Measurements from ENCODE around the gene PRKG1. TPM values are rescaled to one million over a fixed set of nuclear protein-coding genes. Genes with fewer than 3 reads are reported as not detected.

The PRKG1 gene
- total and polyA plus RNA-seq, 2 donors from 2014 or later = 3.6 to 14.8 TPM

DNA sequence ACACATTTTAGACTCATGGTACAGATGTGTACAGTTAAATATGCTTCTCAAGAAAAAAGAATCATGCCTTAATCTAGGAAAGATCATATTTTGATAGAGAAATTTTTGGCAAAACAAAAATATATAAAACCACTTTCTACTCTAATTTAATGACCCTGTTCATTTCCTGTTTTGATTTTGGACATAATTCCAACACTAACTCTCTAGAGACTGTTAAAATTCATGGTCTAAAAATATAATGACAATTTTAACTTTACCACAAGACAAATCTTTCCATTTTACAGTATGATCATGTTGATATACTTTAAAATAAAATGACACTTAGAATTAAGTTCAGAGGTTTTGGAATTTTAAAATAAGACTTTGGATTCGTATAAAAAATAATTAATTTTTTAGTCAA lies 45.2 kb downstream of the PRKG1 start:
- H3K27ac ChIP-seq (ENCODE audit: low read depth in 2 of 2, low read length in 2 of 2) = no peak overlapping the region
- H3K36me3 ChIP-seq (ENCODE audit: control insufficient read depth in 2 of 3, insufficient read depth in 3 of 3, low read length in 3 of 3) = no peaks in the 10 kb centered on the region
- H3K4me3 ChIP-seq (ENCODE audit: low read length in 3 of 3) = no peak overlapping the region
- H3K27me3 ChIP-seq (ENCODE audit: control insufficient read depth, insufficient read depth, low read length) = no peaks in the 10 kb centered on the region
- DNase-seq = no peak
- no peak for TF ChIP-seq CTCF (IDR thresholded peaks at IDR 0.05; ENCODE audit: borderline replicate concordance, extremely low read depth, insufficient read depth)
- FAIRE-seq = peak; percentile 93
- no peak overlapping the region for H3K9ac ChIP-seq (ENCODE audit: low read length in 3 of 3)
- intact Hi-C loops (cut with DNase I) = no loop called here
- peaks cover 2 to 9% (median 4%) of the 10 kb centered on the region in 3 donors for H3K4me1 ChIP-seq (ENCODE audit: control insufficient read depth in 2 of 3, insufficient read depth in 2 of 3, low read depth in 1 of 3, low read length in 3 of 3)
- no peaks in the 10 kb centered on the region for H3K9me3 ChIP-seq (ENCODE audit: control insufficient read depth in 2 of 3, insufficient read depth in 1 of 3, low read length in 3 of 3)

- no peak overlapping the region for H3K9ac ChIP-seq (ENCODE audit: low read length in 3 of 3)
- no peaks in the 10 kb centered on the region for H3K36me3 ChIP-seq (ENCODE audit: control insufficient read depth in 2 of 3, insufficient read depth in 3 of 3, low read length in 3 of 3)
- H3K9me3 ChIP-seq (ENCODE audit: control insufficient read depth in 2 of 3, insufficient read depth in 1 of 3, low read length in 3 of 3) = no peaks in the 10 kb centered on the region
- H3K4me3 ChIP-seq (ENCODE audit: low read length in 3 of 3) = no peak overlapping the region
- H3K27me3 ChIP-seq (ENCODE audit: control insufficient read depth, insufficient read depth, low read length) = no peaks in the 10 kb centered on the region
- H3K4me1 ChIP-seq (ENCODE audit: control insufficient read depth in 2 of 3, insufficient read depth in 2 of 3, low read depth in 1 of 3, low read length in 3 of 3) = peaks cover 2 to 9% (median 4%) of the 10 kb centered on the region in 3 donors
- no peak for TF ChIP-seq CTCF (IDR thresholded peaks at IDR 0.05; ENCODE audit: borderline replicate concordance, extremely low read depth, insufficient read depth)
- DNase-seq (no peak), FAIRE-seq (no peak)
- intact Hi-C loops (cut with DNase I) = no loop called here
- H3K27ac ChIP-seq (ENCODE audit: low read depth in 2 of 2, low read length in 2 of 2) = no peak overlapping the region
Observed at GRCh38 chr10:51121861-51122260, 47.6 kb downstream of the PRKG1 start.

DNA sequence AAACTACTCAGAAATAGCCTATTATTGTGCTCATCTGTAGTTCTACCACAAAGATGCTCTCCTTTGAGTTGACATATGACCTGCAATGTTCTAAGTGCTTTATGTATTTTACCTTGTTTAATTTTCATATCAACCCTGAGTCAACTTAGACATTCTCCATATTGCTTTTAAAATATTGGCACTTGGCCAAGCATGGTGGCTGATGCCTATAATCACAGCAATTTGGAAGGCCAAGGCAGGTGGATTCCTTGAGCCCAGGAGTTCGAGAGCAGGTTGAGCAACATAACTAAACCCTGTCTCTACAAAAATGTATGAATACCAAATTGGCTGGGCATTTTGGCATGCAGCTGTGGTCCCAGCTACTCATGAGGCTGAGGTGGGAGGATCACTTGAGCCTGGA lies 50.6 kb downstream of the PRKG1 start:
- no peak overlapping the region for H3K9ac ChIP-seq (ENCODE audit: low read length in 3 of 3)
- no peaks in the 10 kb centered on the region for H3K36me3 ChIP-seq (ENCODE audit: control insufficient read depth in 2 of 3, insufficient read depth in 3 of 3, low read length in 3 of 3)
- no peaks in the 10 kb centered on the region for H3K4me1 ChIP-seq (ENCODE audit: control insufficient read depth in 2 of 3, insufficient read depth in 2 of 3, low read depth in 1 of 3, low read length in 3 of 3)
- FAIRE-seq = no peak
- H3K4me3 ChIP-seq (ENCODE audit: low read length in 3 of 3) = no peak overlapping the region
- no peak overlapping the region for H3K27ac ChIP-seq (ENCODE audit: low read depth in 2 of 2, low read length in 2 of 2)
- TF ChIP-seq CTCF (IDR thresholded peaks at IDR 0.05; ENCODE audit: borderline replicate concordance, extremely low read depth, insufficient read depth) = no peak
- H3K27me3 ChIP-seq (ENCODE audit: control insufficient read depth, insufficient read depth, low read length) = no peaks in the 10 kb centered on the region
- peak in 1 of 5 donors; percentile 31 for DNase-seq
- intact Hi-C loops (cut with DNase I) = no loop called here
- no peaks in the 10 kb centered on the region for H3K9me3 ChIP-seq (ENCODE audit: control insufficient read depth in 2 of 3, insufficient read depth in 1 of 3, low read length in 3 of 3)

DNA sequence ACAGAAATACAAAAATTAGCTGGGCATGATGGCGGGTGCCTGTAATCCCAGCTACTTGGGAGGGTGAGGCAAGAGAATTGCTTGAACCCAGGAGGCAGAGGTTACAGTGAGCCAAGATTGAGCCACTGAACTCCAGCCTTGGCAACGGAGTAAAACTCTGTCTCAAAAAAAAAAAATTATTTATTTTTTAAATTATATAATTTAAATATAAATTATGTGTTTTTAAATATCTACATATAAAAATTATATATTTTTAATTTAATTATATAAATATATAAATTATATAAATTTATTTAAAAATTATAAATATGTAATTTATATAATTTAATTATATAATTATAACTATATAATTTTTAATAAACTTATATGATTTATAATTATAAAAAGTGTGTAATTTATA lies 51.2 kb downstream of the PRKG1 start:
- no peaks in the 10 kb centered on the region for H3K4me1 ChIP-seq (ENCODE audit: control insufficient read depth in 2 of 3, insufficient read depth in 2 of 3, low read depth in 1 of 3, low read length in 3 of 3)
- no peak overlapping the region for H3K4me3 ChIP-seq (ENCODE audit: low read length in 3 of 3)
- H3K27ac ChIP-seq (ENCODE audit: low read depth in 2 of 2, low read length in 2 of 2) = no peak overlapping the region
- no peaks in the 10 kb centered on the region for H3K27me3 ChIP-seq (ENCODE audit: control insufficient read depth, insufficient read depth, low read length)
- H3K36me3 ChIP-seq (ENCODE audit: control insufficient read depth in 2 of 3, insufficient read depth in 3 of 3, low read length in 3 of 3) = no peaks in the 10 kb centered on the region
- no peak overlapping the region for H3K9ac ChIP-seq (ENCODE audit: low read length in 3 of 3)
- no peak for TF ChIP-seq CTCF (IDR thresholded peaks at IDR 0.05; ENCODE audit: borderline replicate concordance, extremely low read depth, insufficient read depth)
- no peaks in the 10 kb centered on the region for H3K9me3 ChIP-seq (ENCODE audit: control insufficient read depth in 2 of 3, insufficient read depth in 1 of 3, low read length in 3 of 3)
- DNase-seq = no peak
- intact Hi-C loops (cut with DNase I) = no loop called here
- FAIRE-seq = no peak
